Hepatocyte (in vitro differentiated cells): ENCODE results near the gene MAP7. TPM values are rescaled to one million over a fixed set of nuclear protein-coding genes. Genes with fewer than 3 reads are reported as not detected.

Experiments
- DNase-seq: peaks from one replicate; pipeline ENCODE4 v3.0.0-alpha.2; 2016; ENCODE audit warnings: low spot score
- H2AFZ ChIP-seq: fragments of 200-600 bp; sonication (generic); 2 replicates; pipeline ENCODE4 v1.6.0; 2016; ENCODE audit warnings: antibody characterized with exemption, mild to moderate bottlenecking
- H3K27ac ChIP-seq: fragments of 200-600 bp; sonication (generic); 2 replicates; pipeline ENCODE4 v1.5.1; 2016; ENCODE audit warnings: mild to moderate bottlenecking
- H3K27me3 ChIP-seq: fragments of 200-600 bp; sonication (generic); 2 replicates; pipeline ENCODE4 v1.6.1; 2016
- H3K36me3 ChIP-seq: fragments of 200-600 bp; sonication (generic); replicated peaks from 2 replicates; pipeline ENCODE4 v1.5.1; 2016; ENCODE audit warnings: low read depth; ENCODE audit not compliant: insufficient read depth
- H3K4me1 ChIP-seq: fragments of 200-600 bp; sonication (generic); 2 replicates; pipeline ENCODE4 v1.5.1; 2016; ENCODE audit warnings: mild to moderate bottlenecking, moderate library complexity; ENCODE audit not compliant: insufficient read depth
- H3K4me2 ChIP-seq: fragments of 200-600 bp; sonication (generic); 2 replicates; pipeline ENCODE4 v1.6.0; 2016
- H3K4me3 ChIP-seq: fragments of 200-600 bp; sonication (generic); 2 replicates; pipeline ENCODE4 v1.5.1; 2016; ENCODE audit warnings: mild to moderate bottlenecking
- H3K79me2 ChIP-seq: fragments of 200-600 bp; sonication (generic); 2 replicates; pipeline ENCODE4 v1.6.0; 2017; ENCODE audit warnings: mild to moderate bottlenecking
- H3K9me2 ChIP-seq: fragments of 200-600 bp; sonication (generic); replicated peaks from 2 replicates; pipeline ENCODE4 v1.6.0; 2017; ENCODE audit warnings: mild to moderate bottlenecking; ENCODE audit not compliant: insufficient read depth
- H3K9me3 ChIP-seq: fragments of 200-600 bp; sonication (generic); 2 replicates; pipeline ENCODE4 v1.5.1; 2016; ENCODE audit warnings: low read depth, mild to moderate bottlenecking
- H4K20me1 ChIP-seq: fragments of 200-600 bp; sonication (generic); 2 replicates; pipeline ENCODE4 v1.6.0; 2016; ENCODE audit warnings: mild to moderate bottlenecking; ENCODE audit not compliant: insufficient read depth, poor library complexity, severe bottlenecking
- CTCF ChIP-seq: fragments of 200-600 bp; sonication (generic); IDR thresholded peaks from 2 replicates; pipeline ENCODE4 v1.5.1; 2016; ENCODE audit warnings: antibody characterized with exemption, mild to moderate bottlenecking; ENCODE audit not compliant: poor library complexity
- EZH2 ChIP-seq: fragments of 200-600 bp; sonication (generic); IDR thresholded peaks from 2 replicates; pipeline ENCODE4 v1.6.1; 2016; ENCODE audit warnings: antibody characterized with exemption, mild to moderate bottlenecking, borderline replicate concordance
- EZH2phosphoT487 ChIP-seq: fragments of 200-600 bp; sonication (generic); IDR thresholded peaks from one replicate; pipeline ENCODE4 v1.6.1; 2018; ENCODE audit warnings: antibody characterized with exemption, mild to moderate bottlenecking, low read depth, moderate library complexity; ENCODE audit not compliant: unreplicated experiment, severe bottlenecking
- WGBS: methylation state at CpG from one replicate; pipeline ENCODE4 v1.1.6; 2016; ENCODE audit warnings: low lambda C conversion rate; ENCODE audit errors: missing lambda C conversion rate; 5-methylcytosine and 5-hydroxymethylcytosine counted together
- polyA plus RNA-seq: library from polyadenylated mRNA; unstranded; fragments of >200 nt; fragmentation: Nextera tagmentation; extraction: Ambion mirVana; gene quantifications from 2 replicates; pipeline ENCODE4 v1.2.1, GENCODE V29; 2016
- total RNA-seq: library from RNA; depleted of rRNA; stranded (reverse); fragments of >200 nt; gene quantifications from 2 replicates; pipeline ENCODE4 v1.2.3, GENCODE V29; 2014

The MAP7 gene
- total and polyA plus RNA-seq, 2 experiments from 2014 or later = 13.4 to 22.9 TPM

- Histone ChIP-seq H3K4me3 (no peak overlapping the region), H3K4me2 (no peak overlapping the region), H3K9me2 (no peaks in the 10 kb centered on the region), H3K4me1 (no peaks in the 10 kb centered on the region), H3K27me3 (peaks cover 5% of the 10 kb centered on the region), H3K9me3 (no peaks in the 10 kb centered on the region), H3K27ac (no peak overlapping the region), H4K20me1 (peaks cover 6% of the 10 kb centered on the region), H3K36me3 (no peaks in the 10 kb centered on the region), H3K79me2 (peaks cover 77% of the 10 kb centered on the region), H2AFZ (no peak overlapping the region)
- TF ChIP-seq CTCF = no peak
- no peak for TF ChIP-seq EZH2phosphoT487
- no peak for TF ChIP-seq EZH2
- no peak for DNase-seq
- WGBS = 56% methylated on average over 1 of the region's 1 CpG
Measured at GRCh38 chr6:136546331-136546730, 3.9 kb downstream of the MAP7 start.

- H3K4me1 ChIP-seq = no peaks in the 10 kb centered on the region
- no peaks in the 10 kb centered on the region for H3K9me2 ChIP-seq
- H3K79me2 ChIP-seq = peaks cover 95% of the 10 kb centered on the region
- no peak for DNase-seq
- no peak overlapping the region for H3K27ac ChIP-seq
- no peaks in the 10 kb centered on the region for H3K36me3 ChIP-seq
- H3K27me3 ChIP-seq = peaks cover 4% of the 10 kb centered on the region
- H3K9me3 ChIP-seq = no peaks in the 10 kb centered on the region
- TF ChIP-seq EZH2phosphoT487 = no peak
- TF ChIP-seq EZH2 = no peak
- TF ChIP-seq CTCF = no peak
- H2AFZ ChIP-seq = no peak overlapping the region
- H3K4me2 ChIP-seq = no peak overlapping the region
- 57% methylated on average over 1 of the region's 1 CpG for WGBS
- H3K4me3 ChIP-seq = no peak overlapping the region
- peaks cover 5% of the 10 kb centered on the region for H4K20me1 ChIP-seq
Measured at GRCh38 chr6:136544326-136544725, 5.9 kb downstream of the MAP7 start.

- Histone ChIP-seq H3K4me3 (no peak overlapping the region), H3K79me2 (peaks cover 90% of the 10 kb centered on the region), H2AFZ (no peak overlapping the region), H3K27me3 (no peaks in the 10 kb centered on the region), H3K9me3 (no peaks in the 10 kb centered on the region), H3K27ac (no peak overlapping the region), H3K9me2 (no peaks in the 10 kb centered on the region), H3K4me1 (no peaks in the 10 kb centered on the region), H3K36me3 (no peaks in the 10 kb centered on the region), H3K4me2 (no peak overlapping the region), H4K20me1 (peaks cover 3% of the 10 kb centered on the region)
- 91% methylated on average over 2 of the region's 2 CpGs for WGBS
- no peak for DNase-seq
- no peak for TF ChIP-seq EZH2
- no peak for TF ChIP-seq CTCF
- no peak for TF ChIP-seq EZH2phosphoT487
Measured at GRCh38 chr6:136541395-136541794, 8.8 kb downstream of the MAP7 start.

GRCh38 chr6:136539967-136540652 lies 10.1 kb downstream of the MAP7 start:
- DNase-seq = no peak
- H4K20me1 ChIP-seq = peaks cover 3% of the 10 kb centered on the region
- H3K9me3 ChIP-seq = no peaks in the 10 kb centered on the region
- H3K79me2 ChIP-seq = peaks cover 87% of the 10 kb centered on the region
- TF ChIP-seq EZH2phosphoT487 (no peak), EZH2 (no peak), CTCF (no peak)
- H3K4me2 ChIP-seq = no peak overlapping the region
- H3K36me3 ChIP-seq = no peaks in the 10 kb centered on the region
- no peaks in the 10 kb centered on the region for H3K9me2 ChIP-seq
- H2AFZ ChIP-seq = no peak overlapping the region
- no peak overlapping the region for H3K27ac ChIP-seq
- H3K4me1 ChIP-seq = no peaks in the 10 kb centered on the region
- H3K27me3 ChIP-seq = no peaks in the 10 kb centered on the region
- 56% methylated on average over 6 of the region's 6 CpGs for WGBS
- no peak overlapping the region for H3K4me3 ChIP-seq
